IPS DF 4.7 (cell line): ENCODE data around the gene EPS15.
"Not testable (repeated sequence)": the region's sequence is repeated elsewhere in the genome, so short reads cannot be mapped to it uniquely, and the experiment has no call there.

Experiments used
- DNase-seq: peaks from one replicate; pipeline ENCODE4 v3.0.0-alpha.2; 2013; ENCODE audit warnings: low spot score; ENCODE audit errors: extremely low read depth

The EPS15 gene

GRCh38 chr1:51432146-51432545, 86.9 kb downstream of the EPS15 start:
- DNase-seq, result no peak

GRCh38 chr1:51427438-51427837, 91.6 kb downstream of the EPS15 start:
- DNase-seq, result no peak

- DNase-seq, result no peak
These were observed 93.1 kb downstream of the EPS15 start for GRCh38 chr1:51425955-51426354.

- DNase-seq, result no peak
These were observed 93.8 kb downstream of the EPS15 start for GRCh38 chr1:51425273-51425672.

GRCh38 chr1:51423073-51423821, 95.8 kb downstream of the EPS15 start:
- DNase-seq, result no peak

- no peak for DNase-seq
These were observed 96.5 kb downstream of the EPS15 start for GRCh38 chr1:51422367-51423072.

GRCh38 chr1:51421964-51422363, 97.1 kb downstream of the EPS15 start:
- peak; percentile 68 for DNase-seq

GRCh38 chr1:51420867-51421627, 98.0 kb downstream of the EPS15 start:
- no peak for DNase-seq

- no peak for DNase-seq
These were observed 100.6 kb downstream of the EPS15 start for GRCh38 chr1:51418384-51418959.

GRCh38 chr1:51417496-51418383, 101.3 kb downstream of the EPS15 start:
- DNase-seq, result no peak

GRCh38 chr1:51416910-51417309, 102.2 kb downstream of the EPS15 start:
- no peak for DNase-seq

- no peak for DNase-seq
These were observed 103.1 kb downstream of the EPS15 start for GRCh38 chr1:51415963-51416362.

- DNase-seq, result no peak
These were observed 104.3 kb downstream of the EPS15 start for GRCh38 chr1:51414811-51415210.

GRCh38 chr1:51411820-51412219, 107.2 kb downstream of the EPS15 start:
- not testable (repeated sequence) for DNase-seq

GRCh38 chr1:51410568-51411460, 108.3 kb downstream of the EPS15 start:
- no peak for DNase-seq

GRCh38 chr1:51409755-51410541, 109.1 kb downstream of the EPS15 start:
- not testable (repeated sequence) for DNase-seq

GRCh38 chr1:51392241-51392640, 126.8 kb downstream of the EPS15 start:
- no peak for DNase-seq

- DNase-seq, result not testable (repeated sequence)
These were observed 128.4 kb downstream of the EPS15 start for GRCh38 chr1:51390641-51391040.

- not testable (repeated sequence) for DNase-seq
These were observed 131.8 kb downstream of the EPS15 start for GRCh38 chr1:51387288-51387687.
